ENCODE data around the gene HHLA2. TPM values are rescaled to one million over a fixed set of nuclear protein-coding genes. Genes with fewer than 3 reads are reported as not detected.

Gene HHLA2
- polyA plus RNA-seq, 3 donors: 0.13 TPM; not detected in 2

DNA sequence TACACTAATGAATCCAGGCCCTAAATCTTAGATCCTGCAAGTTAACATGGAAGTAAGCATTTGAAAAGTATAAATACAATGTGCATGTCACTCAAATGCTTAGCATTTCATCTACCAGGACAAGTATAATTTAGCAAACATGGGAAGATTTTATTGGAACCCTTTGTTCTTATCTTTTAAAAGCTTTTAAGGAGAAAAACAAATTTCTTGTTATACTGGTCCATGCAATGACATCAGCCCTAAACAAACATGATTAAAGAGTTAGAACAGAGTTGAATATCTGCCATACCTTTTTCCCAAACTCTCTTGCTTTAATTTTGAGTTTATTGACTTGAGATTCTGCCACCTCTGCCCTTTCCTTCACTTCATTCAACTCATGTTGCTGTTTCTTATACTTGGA lies 87.0 kb downstream of the HHLA2 start:
- H2AFZ ChIP-seq (ENCODE audit: insufficient read depth, low read depth, low read length, poor library complexity, severe bottlenecking): no peak overlapping the region
- peaks cover 0 to 3% (median 0%) of the 10 kb centered on the region in 7 donors for H3K9me3 Mint-ChIP-seq
- H3K4me2 ChIP-seq (replicated peaks; ENCODE audit: extremely low read depth, low read length, poor library complexity, severe bottlenecking): no peak overlapping the region
- no peak for DNase-seq
- H3K4me1 ChIP-seq (ENCODE audit: control insufficient read depth in 1 of 2, insufficient read depth in 2 of 2, low read length in 2 of 2): peaks cover 6 to 7% of the 10 kb centered on the region in 2 donors
- no peaks in the 10 kb centered on the region for H4K20me1 ChIP-seq (ENCODE audit: insufficient read depth, low read length)
- no peaks in the 10 kb centered on the region for H3K79me2 ChIP-seq (ENCODE audit: insufficient read depth, low read length)
- H3K27me3 Mint-ChIP-seq (ENCODE audit: low read depth in 3 of 3): peaks cover 0 to 2% (median 0%) of the 10 kb centered on the region in 3 donors
- H3K4me3 Mint-ChIP-seq: no peak overlapping the region
- no peak overlapping the region for H3K4me3 ChIP-seq (replicated peaks in 1 of 3; ENCODE audit: low read depth in 2 of 3, low read length in 3 of 3)
- no peaks in the 10 kb centered on the region for H3K36me3 ChIP-seq (replicated peaks in 1 of 2; ENCODE audit: control insufficient read depth in 1 of 2, insufficient read depth in 2 of 2, low read length in 2 of 2)
- no peaks in the 10 kb centered on the region for H3K27me3 ChIP-seq (ENCODE audit: control insufficient read depth in 2 of 2, insufficient read depth in 2 of 2, low read length in 2 of 2)
- peaks cover 9% of the 10 kb centered on the region for H3K4me1 Mint-ChIP-seq
- intact Hi-C loops (cut with micrococcal nuclease): no loop called here
- no peak overlapping the region for H3K27ac Mint-ChIP-seq
- no peak overlapping the region for H3K27ac ChIP-seq (ENCODE audit: low read depth in 1 of 2, low read length in 2 of 2)
- H3K9ac ChIP-seq (ENCODE audit: insufficient read depth, low read length, poor library complexity, severe bottlenecking): no peak overlapping the region
- no peaks in the 10 kb centered on the region for H3K9me3 ChIP-seq (replicated peaks in 1 of 2; ENCODE audit: control insufficient read depth in 1 of 2, insufficient read depth in 1 of 2, low read length in 2 of 2)
- TF ChIP-seq CTCF (IDR thresholded peaks at IDR 0.05): no peak
- no peaks in the 10 kb centered on the region for H3K36me3 Mint-ChIP-seq

DNA sequence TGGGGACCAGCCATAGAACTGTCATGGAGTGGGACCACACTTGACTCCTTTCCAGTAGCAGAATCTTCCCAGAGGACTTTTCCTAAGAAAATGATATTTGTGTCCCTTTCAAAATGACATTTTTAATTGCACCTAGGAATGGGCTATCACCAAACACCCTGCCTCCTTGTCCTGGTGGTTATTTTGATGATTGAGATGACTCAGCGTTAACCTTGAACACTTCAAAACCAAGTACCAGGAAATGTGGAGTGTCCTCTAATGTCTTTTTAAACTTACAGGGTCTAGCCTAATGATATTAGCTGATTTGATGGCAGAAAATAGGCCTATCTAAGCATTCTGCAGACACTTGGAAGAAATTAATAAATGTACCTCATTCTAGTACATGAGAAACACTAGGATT lies 90.7 kb downstream of the HHLA2 start:
- H3K9me3 ChIP-seq (replicated peaks in 1 of 2; ENCODE audit: control insufficient read depth in 1 of 2, insufficient read depth in 1 of 2, low read length in 2 of 2): no peaks in the 10 kb centered on the region
- H3K4me3 Mint-ChIP-seq: no peak overlapping the region
- no peak overlapping the region for H3K27ac ChIP-seq (ENCODE audit: low read depth in 1 of 2, low read length in 2 of 2)
- no peaks in the 10 kb centered on the region for H3K27me3 ChIP-seq (ENCODE audit: control insufficient read depth in 2 of 2, insufficient read depth in 2 of 2, low read length in 2 of 2)
- no peak overlapping the region for H2AFZ ChIP-seq (ENCODE audit: insufficient read depth, low read depth, low read length, poor library complexity, severe bottlenecking)
- H3K9me3 Mint-ChIP-seq: no peaks in the 10 kb centered on the region
- intact Hi-C loops (cut with micrococcal nuclease): no loop called here
- no peaks in the 10 kb centered on the region for H3K36me3 Mint-ChIP-seq
- peaks cover 24% of the 10 kb centered on the region for H3K4me1 Mint-ChIP-seq
- no peak overlapping the region for H3K4me2 ChIP-seq (replicated peaks; ENCODE audit: extremely low read depth, low read length, poor library complexity, severe bottlenecking)
- no peaks in the 10 kb centered on the region for H4K20me1 ChIP-seq (ENCODE audit: insufficient read depth, low read length)
- TF ChIP-seq CTCF (IDR thresholded peaks at IDR 0.05): no peak
- no peak overlapping the region for H3K4me3 ChIP-seq (replicated peaks in 1 of 3; ENCODE audit: low read depth in 2 of 3, low read length in 3 of 3)
- no peak for DNase-seq
- H3K9ac ChIP-seq (ENCODE audit: insufficient read depth, low read length, poor library complexity, severe bottlenecking): no peak overlapping the region
- H3K27ac Mint-ChIP-seq: no peak overlapping the region
- H3K27me3 Mint-ChIP-seq (ENCODE audit: low read depth in 3 of 3): peaks cover 0 to 2% (median 1%) of the 10 kb centered on the region in 3 donors
- H3K4me1 ChIP-seq (ENCODE audit: control insufficient read depth in 1 of 2, insufficient read depth in 2 of 2, low read length in 2 of 2): peaks cover 9 to 10% of the 10 kb centered on the region in 2 donors
- WGBS (ENCODE audit: insufficient coverage): no CpG with 5 or more reads among the region's 1 CpG
- no peaks in the 10 kb centered on the region for H3K79me2 ChIP-seq (ENCODE audit: insufficient read depth, low read length)
- no peaks in the 10 kb centered on the region for H3K36me3 ChIP-seq (replicated peaks in 1 of 2; ENCODE audit: control insufficient read depth in 1 of 2, insufficient read depth in 2 of 2, low read length in 2 of 2)
